IMR-90 (cell line): ENCODE results near the gene NFKB1. TPM values are rescaled to one million over a fixed set of nuclear protein-coding genes. Genes with fewer than 3 reads are reported as not detected.

Experiments
- ATAC-seq: fragments of 200-7000 bp; cut with Tn5 transposase; 2 replicates; pipeline ENCODE4 v1.9.1; 2020; ENCODE audit warnings: low read depth, mild to moderate bottlenecking, moderate library complexity
- BruUV-seq: library from RNA; stranded (reverse); fragments of 400-500 nt; replicated peaks from 2 replicates; lab custom pipeline; 2021; lab: Mats Ljungman, UMichigan
- CTCF ChIA-PET: fragments of 300-600 bp; formaldehyde crosslinking; extraction: SDS; loops from one replicate; lab custom pipeline; 2021; ENCODE audit warnings: antibody characterized with exemption; lab: Yijun Ruan, JAX
- POLR2A ChIA-PET: fragments of 300-600 bp; sonication (Branson Sonifier 250); formaldehyde crosslinking; loops from one replicate; lab custom pipeline; 2022; ENCODE audit warnings: antibody characterized with exemption; ENCODE audit not compliant: unreplicated experiment; lab: Charles Lee
- DNase-seq: peaks from one replicate; pipeline ENCODE4 v3.0.0; 2013
- H2AFZ ChIP-seq: replicated peaks from 2 replicates; pipeline ENCODE3; 2013; ENCODE audit warnings: low read length, mild to moderate bottlenecking; ENCODE audit not compliant: poor library complexity
- H2AK5ac ChIP-seq: 2 replicates; pipeline ENCODE4 v1.6.1; 2013; ENCODE audit warnings: low read depth, low read length, inconsistent platforms
- H2AK9ac ChIP-seq: replicated peaks from 2 replicates; pipeline ENCODE3; 2013; ENCODE audit warnings: mild to moderate bottlenecking, low read depth, low read length, moderate library complexity; ENCODE audit not compliant: poor library complexity
- H2BK120ac ChIP-seq: 2 replicates; pipeline ENCODE4 v1.6.1; 2013; ENCODE audit warnings: low read depth, low read length, inconsistent platforms
- H2BK15ac ChIP-seq: 3 replicates; pipeline ENCODE4 v1.6.1; 2013; ENCODE audit warnings: low read depth, low read length, inconsistent platforms
- H2BK20ac ChIP-seq: 2 replicates; pipeline ENCODE4 v1.6.1; 2013; ENCODE audit warnings: low read depth, mild to moderate bottlenecking, inconsistent platforms, low read length, moderate library complexity
- H2BK5ac ChIP-seq: 2 replicates; pipeline ENCODE4 v1.6.1; 2013; ENCODE audit warnings: mild to moderate bottlenecking, low read depth, low read length, inconsistent platforms; ENCODE audit not compliant: poor library complexity, severe bottlenecking
- H3K14ac ChIP-seq: replicated peaks from 2 replicates; pipeline ENCODE4 v1.6.1; 2013; ENCODE audit warnings: low read depth, low read length, inconsistent platforms
- H3K18ac ChIP-seq: 2 replicates; pipeline ENCODE4 v1.6.1; 2013; ENCODE audit warnings: low read depth, low read length, control low read depth
- H3K23ac ChIP-seq: 2 replicates; pipeline ENCODE4 v1.6.1; 2013; ENCODE audit warnings: low read depth, low read length, inconsistent platforms
- H3K27ac ChIP-seq: 2 replicates; pipeline ENCODE4 v1.5.1; 2013; ENCODE audit warnings: mild to moderate bottlenecking, control low read depth, low read length; ENCODE audit not compliant: insufficient read depth
- H3K27me3 ChIP-seq: 2 replicates; pipeline ENCODE4 v1.6.1; 2013; ENCODE audit warnings: low read length; ENCODE audit not compliant: control insufficient read depth, insufficient read depth
- H3K36me3 ChIP-seq: 2 replicates; pipeline ENCODE4 v1.6.1; 2013; ENCODE audit warnings: low read length, mixed read lengths; ENCODE audit not compliant: control insufficient read depth, insufficient read depth
- H3K4ac ChIP-seq: 2 replicates; pipeline ENCODE4 v1.6.1; 2013; ENCODE audit warnings: low read depth, low read length, inconsistent platforms
- H3K4me1 ChIP-seq: 2 replicates; pipeline ENCODE4 v1.6.1; 2013; ENCODE audit warnings: low read length, mixed read lengths; ENCODE audit not compliant: control insufficient read depth, insufficient read depth
- H3K4me2 ChIP-seq: 2 replicates; pipeline ENCODE4 v1.6.1; 2013; ENCODE audit warnings: low read depth, mild to moderate bottlenecking, control low read depth, low read length, moderate library complexity
- H3K4me3 ChIP-seq: 2 replicates; pipeline ENCODE4 v1.5.1; 2013; ENCODE audit warnings: low read depth, mild to moderate bottlenecking, control low read depth, low read length, moderate library complexity; ENCODE audit not compliant: insufficient read depth
- H3K56ac ChIP-seq: 2 replicates; pipeline ENCODE4 v1.6.1; 2013; ENCODE audit warnings: low read length, inconsistent platforms; ENCODE audit not compliant: insufficient read depth; ENCODE audit errors: extremely low read depth
- H3K79me1 ChIP-seq, 2 experiments: 2 replicates each; pipeline ENCODE4 v1.6.1; 2013; ENCODE audit warnings: low read length in 2 of 2, inconsistent platforms in 1 of 2, low read depth in 1 of 2
- H3K9ac ChIP-seq: 2 replicates; pipeline ENCODE4 v1.6.1; 2013; ENCODE audit warnings: low read depth, low read length, control low read depth
- H3K9me1 ChIP-seq: 2 replicates; pipeline ENCODE4 v1.6.1; 2013; ENCODE audit warnings: low read length, inconsistent platforms; ENCODE audit not compliant: insufficient read depth
- H3K9me3 ChIP-seq: 2 replicates; pipeline ENCODE4 v1.6.1; 2013; ENCODE audit warnings: low read length; ENCODE audit not compliant: control insufficient read depth, insufficient read depth
- H4K20me1 ChIP-seq: 2 replicates; pipeline ENCODE4 v1.6.1; 2013; ENCODE audit warnings: low read length, inconsistent platforms; ENCODE audit not compliant: insufficient read depth
- H4K5ac ChIP-seq: 2 replicates; pipeline ENCODE4 v1.6.1; 2013; ENCODE audit warnings: mild to moderate bottlenecking, low read depth, low read length, control low read depth
- H4K8ac ChIP-seq, 2 experiments: 2 replicates each; pipeline ENCODE4 v1.6.1; 2013; ENCODE audit warnings: low read depth in 2 of 2, low read length in 2 of 2, control low read depth in 1 of 2, inconsistent platforms in 1 of 2
- H4K91ac ChIP-seq: 2 replicates; pipeline ENCODE4 v1.6.1; 2013; ENCODE audit warnings: low read depth, low read length, inconsistent platforms; ENCODE audit not compliant: insufficient read depth
- BHLHE40 ChIP-seq: fragments of 150-350 bp; IDR thresholded peaks from 2 replicates; pipeline ENCODE4 v1.6.1; 2016; ENCODE audit warnings: mild to moderate bottlenecking, low read depth, low read length
- CEBPB ChIP-seq: IDR thresholded peaks from 2 replicates; pipeline ENCODE4 v1.6.1; 2012; ENCODE audit warnings: low read depth, low read length, improper control_type of control experiment
- CHD1 ChIP-seq: IDR thresholded peaks from 2 replicates; pipeline ENCODE4 v1.6.1; 2012; ENCODE audit warnings: low read depth, low read length, improper control_type of control experiment
- CTCF ChIP-seq: conservative IDR thresholded peaks from 2 replicates; pipeline ENCODE4 v1.5.1; 2012; ENCODE audit warnings: mild to moderate bottlenecking, low read depth, low read length, improper control_type of control experiment
- ELK1 ChIP-seq: fragments of 150-350 bp; IDR thresholded peaks from 2 replicates; pipeline ENCODE4 v1.6.1; 2016; ENCODE audit warnings: low read depth, mild to moderate bottlenecking, low read length, moderate library complexity, borderline replicate concordance
- FOS ChIP-seq: fragments of 150-350 bp; IDR thresholded peaks from 2 replicates; pipeline ENCODE4 v1.6.1; 2016; ENCODE audit warnings: low read depth, low read length
- MAFK ChIP-seq: IDR thresholded peaks from 2 replicates; pipeline ENCODE4 v1.6.1; 2012; ENCODE audit warnings: low read depth, low read length, improper control_type of control experiment
- MAZ ChIP-seq: IDR thresholded peaks from 2 replicates; pipeline ENCODE4 v1.6.1; 2012; ENCODE audit warnings: low read depth, mild to moderate bottlenecking, low read length, improper control_type of control experiment, moderate library complexity, borderline replicate concordance
- MXI1 ChIP-seq: IDR thresholded peaks from 2 replicates; pipeline ENCODE4 v1.6.1; 2012; ENCODE audit warnings: low read depth, mild to moderate bottlenecking, low read length, moderate library complexity, borderline replicate concordance
- NFE2L2 ChIP-seq: fragments of 150-350 bp; IDR thresholded peaks from 2 replicates; pipeline ENCODE4 v1.6.1; 2016; ENCODE audit warnings: low read depth, mild to moderate bottlenecking, low read length
- POLR2A ChIP-seq: IDR thresholded peaks from 2 replicates; pipeline ENCODE4 v1.6.1; 2012; ENCODE audit warnings: mild to moderate bottlenecking, low read depth, low read length
- RAD21 ChIP-seq: IDR thresholded peaks from 2 replicates; pipeline ENCODE4 v1.6.1; 2012; ENCODE audit warnings: low read length, improper control_type of control experiment
- RCOR1 ChIP-seq: IDR thresholded peaks from 2 replicates; pipeline ENCODE4 v1.6.1; 2012; ENCODE audit warnings: mild to moderate bottlenecking, low read length, improper control_type of control experiment; ENCODE audit not compliant: insufficient replicate concordance
- RFX5 ChIP-seq: IDR thresholded peaks from 2 replicates; pipeline ENCODE4 v1.8.0; 2012; ENCODE audit warnings: low read depth, mild to moderate bottlenecking, low read length, moderate library complexity
- SMC3 ChIP-seq: fragments of 150-350 bp; IDR thresholded peaks from 2 replicates; pipeline ENCODE4 v1.6.1; 2016; ENCODE audit warnings: low read depth, mild to moderate bottlenecking, antibody characterized with exemption, low read length, moderate library complexity
- USF2 ChIP-seq: fragments of 150-350 bp; IDR thresholded peaks from 2 replicates; pipeline ENCODE4 v1.6.1; 2017; ENCODE audit warnings: mild to moderate bottlenecking, antibody characterized with exemption, low read length, low read depth
- WGBS, 2 experiments: methylation state at CpG; one replicate each; pipeline versions ENCODE4 v1.1.5 to v1.1.7; 2013; ENCODE audit warnings: missing lambda C conversion rate in 2 of 2; ENCODE audit not compliant: insufficient read length in 1 of 2; ENCODE audit errors: extremely low coverage in 2 of 2; 5-methylcytosine and 5-hydroxymethylcytosine counted together
- dilution Hi-C: fragments of 300-500 bp; cut with HindIII; formaldehyde crosslinking; loops from one replicate; pipeline ENCODE4 v1.14.3; 2018; ENCODE audit warnings: low sequenced_read_pairs; ENCODE audit not compliant: unreplicated experiment
- in situ Hi-C: fragments of 300-500 bp; cut with MboI; formaldehyde crosslinking; loops from 3 replicates; pipeline ENCODE4 v1.14.3; 2019; ENCODE audit warnings: low sequenced_read_pairs, inconsistent platforms, mixed read lengths
- intact Hi-C: fragments of 100-400 bp; cut with micrococcal nuclease; formaldehyde crosslinking; loops from 2 replicates; pipeline ENCODE4 v1.10.0; 2022
- polyA plus RNA-seq, 3 experiments: library from polyadenylated mRNA; depleted of rRNA; stranded (reverse); fragments of >200 nt; gene quantifications; 2 replicates each; pipeline ENCODE4 v1.2.3, GENCODE V29; 2012; ENCODE audit warnings: low replicate concordance in 1 of 3
- total RNA-seq: library from RNA; depleted of rRNA; stranded (reverse); fragments of >200 nt; gene quantifications from 2 replicates; pipeline ENCODE4 v1.2.3, GENCODE V29; 2012

Gene NFKB1
- total and polyA plus RNA-seq, 2 of the 4 experiments (the other 2 are of a cell fraction) = 19.8 to 24.6 TPM

- no peak overlapping the region for H3K9ac ChIP-seq
Measured at GRCh38 chr4:102614801-102615200, 113.6 kb downstream of the NFKB1 start.

More at GRCh38 chr4:102614801-102615200, 113.6 kb downstream of the NFKB1 start:
- Histone ChIP-seq H2BK120ac (no peak overlapping the region), H4K20me1 (no peaks in the 10 kb centered on the region), H3K23ac (no peak overlapping the region), H3K56ac (no peak overlapping the region), H3K27ac (no peak overlapping the region), H4K91ac (no peak overlapping the region), H3K18ac (no peak overlapping the region), H4K5ac (no peak overlapping the region), H3K36me3 (peaks cover 42% of the 10 kb centered on the region), H2BK20ac (no peak overlapping the region), H2AK9ac (no peak overlapping the region), H3K4me1 (peaks cover 2% of the 10 kb centered on the region; the same call in 1 of the 2 replicates), H3K27me3 (no peaks in the 10 kb centered on the region), H3K79me1 (no peaks in the 10 kb centered on the region), H3K9me3 (no peaks in the 10 kb centered on the region), H3K9me1 (no peaks in the 10 kb centered on the region; the same call in 1 of the 2 replicates), H2AK5ac (no peak overlapping the region), H4K8ac (no peak overlapping the region), H3K4me2 (no peak overlapping the region), H3K4me3 (no peak overlapping the region), H2BK15ac (no peak overlapping the region), H3K14ac (no peak overlapping the region), H2AFZ (no peak overlapping the region), H2BK5ac (no peak overlapping the region), H3K4ac (no peak overlapping the region)
- in situ Hi-C loops (loop anchor here (5.0 kb wide), 1 partner anchor 392 kb away; no protein-coding TSS in a partner anchor), dilution Hi-C loops (loop anchor here (25.0 kb wide), 1 partner anchor 398 kb away; the partner anchor contains the start of gene SLC9B1), intact Hi-C loops (no loop called here)
- BruUV-seq = no TSS peak
- DNase-seq (no peak), ATAC-seq (no peak)
- TF ChIP-seq CEBPB = no peak
- TF ChIP-seq CTCF = no peak
- TF ChIP-seq MXI1 = no peak
- no peak for TF ChIP-seq SMC3
- TF ChIP-seq FOS = no peak
- no peak for TF ChIP-seq NFE2L2
- TF ChIP-seq MAZ = no peak
- no peak for TF ChIP-seq MAFK
- TF ChIP-seq USF2 = no peak
- no peak for TF ChIP-seq RAD21
- no peak for TF ChIP-seq RFX5
- no peak for TF ChIP-seq BHLHE40
- no peak for TF ChIP-seq POLR2A
- TF ChIP-seq ELK1 = no peak
- no peak for TF ChIP-seq CHD1
- no peak for TF ChIP-seq RCOR1
- POLR2A ChIA-PET = no interaction called here
- 100% methylated on average over 1 of the region's 9 CpGs; no CpG with 5 or more reads in 1 of the 2 experiments for WGBS, 2 experiments
- CTCF ChIA-PET = interaction anchor here (1.5 kb wide), 1 partner anchor 477 kb away, joined by 3 read pairs; no protein-coding TSS in a partner anchor
